DMS153 (cell line): ENCODE results near the gene IFNA2.
A peak's percentile ranks its signal among the peaks of the same experiment; 100 is the strongest.
"Not testable (repeated sequence)": the region's sequence is repeated elsewhere in the genome, so short reads cannot be mapped to it uniquely, and the experiment has no call there.

ENCODE experiments used
- DNase-seq: peaks from one replicate; lab custom pipeline; 2025; lab: John Stamatoyannopoulos, UW

The IFNA2 gene

DNA sequence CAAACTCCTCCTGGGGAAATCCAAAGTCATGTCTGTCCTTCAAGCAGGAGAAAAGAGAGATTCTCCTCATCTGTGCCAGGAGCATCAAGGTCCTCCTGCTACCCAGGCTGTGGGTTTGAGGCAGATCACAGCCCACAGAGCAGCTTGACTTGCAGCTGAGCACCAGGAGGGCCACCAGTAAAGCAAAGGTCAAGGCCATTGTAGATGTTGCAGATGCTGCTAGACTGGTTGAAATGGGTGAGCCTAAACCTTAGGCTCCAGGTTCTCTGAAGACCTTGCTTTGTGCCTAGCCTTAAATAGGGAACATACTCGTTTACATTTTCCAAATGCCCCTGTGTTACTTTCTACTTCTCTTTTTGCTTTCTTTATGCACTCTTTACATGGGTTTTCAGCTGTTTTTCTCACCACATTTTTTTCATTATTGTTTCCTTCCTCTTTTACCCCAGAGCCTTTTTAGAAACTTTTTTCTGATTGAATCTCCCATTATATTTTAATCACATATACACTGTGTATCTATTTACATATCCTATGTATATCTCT lies at the start of gene IFNA2:
IFNA2 (minus strand) TSS at position 268 of the 540 bp plus-strand sequence; CDS start at position 199, 69 bp downstream.
- DNase-seq, result no peak

DNA sequence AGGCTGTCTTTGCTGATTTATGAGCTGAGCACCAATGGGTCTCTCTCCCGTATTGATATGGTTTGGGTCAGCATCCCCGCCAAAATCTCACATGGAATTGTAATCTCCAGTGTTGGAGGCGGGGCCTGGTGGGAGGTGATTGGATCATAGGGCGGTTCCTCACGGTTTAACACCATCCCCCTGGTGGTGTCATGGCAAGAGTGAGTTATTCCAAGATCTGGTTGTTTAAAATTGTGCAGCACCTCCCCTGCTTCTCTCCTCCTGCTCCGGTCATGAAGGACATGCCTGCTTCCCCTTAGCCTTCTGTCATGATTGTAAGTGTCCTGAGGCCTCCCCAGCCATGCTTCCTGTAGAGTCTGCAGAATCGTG lies 49.8 kb upstream of the IFNA2 start:
- DNase-seq, result not testable (repeated sequence)

DNA sequence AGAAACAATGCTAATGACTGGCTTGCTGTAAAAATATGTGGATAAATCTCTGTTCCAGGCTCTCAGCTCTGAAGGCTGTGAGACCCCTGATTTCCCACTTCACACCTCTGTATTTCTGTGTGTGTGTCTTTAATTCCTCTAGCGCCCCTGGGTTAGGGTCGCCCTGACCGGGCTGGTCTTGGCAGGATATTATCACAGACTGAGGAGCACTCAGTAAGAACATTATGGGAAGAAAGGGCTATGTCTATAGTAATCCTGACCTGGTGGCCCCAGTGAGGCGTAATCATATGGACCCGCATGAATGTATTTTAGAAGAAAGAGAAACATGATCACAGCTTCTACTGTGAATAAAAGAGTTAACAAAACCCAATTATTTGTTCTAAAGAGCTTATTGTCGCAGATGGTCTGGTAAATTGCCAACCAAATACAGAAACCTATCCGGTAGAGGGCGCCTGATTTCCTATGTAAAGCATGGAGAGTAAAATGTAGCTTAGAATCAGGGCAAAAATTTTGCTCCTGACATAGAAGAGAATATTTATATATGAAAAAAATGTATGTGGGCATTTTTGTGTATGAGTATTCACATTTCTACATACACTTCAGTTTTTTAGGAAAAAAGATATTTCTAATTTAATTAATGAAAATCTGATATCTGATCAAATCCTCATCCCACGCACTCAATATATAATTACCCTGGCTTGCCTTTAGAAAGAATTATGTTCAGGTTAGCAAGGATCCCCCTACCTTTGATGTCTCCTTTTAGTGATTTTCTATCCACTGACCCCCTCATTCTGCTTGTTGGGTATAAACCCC lies 49.2 kb upstream of the IFNA2 start:
- no peak for DNase-seq

DNA sequence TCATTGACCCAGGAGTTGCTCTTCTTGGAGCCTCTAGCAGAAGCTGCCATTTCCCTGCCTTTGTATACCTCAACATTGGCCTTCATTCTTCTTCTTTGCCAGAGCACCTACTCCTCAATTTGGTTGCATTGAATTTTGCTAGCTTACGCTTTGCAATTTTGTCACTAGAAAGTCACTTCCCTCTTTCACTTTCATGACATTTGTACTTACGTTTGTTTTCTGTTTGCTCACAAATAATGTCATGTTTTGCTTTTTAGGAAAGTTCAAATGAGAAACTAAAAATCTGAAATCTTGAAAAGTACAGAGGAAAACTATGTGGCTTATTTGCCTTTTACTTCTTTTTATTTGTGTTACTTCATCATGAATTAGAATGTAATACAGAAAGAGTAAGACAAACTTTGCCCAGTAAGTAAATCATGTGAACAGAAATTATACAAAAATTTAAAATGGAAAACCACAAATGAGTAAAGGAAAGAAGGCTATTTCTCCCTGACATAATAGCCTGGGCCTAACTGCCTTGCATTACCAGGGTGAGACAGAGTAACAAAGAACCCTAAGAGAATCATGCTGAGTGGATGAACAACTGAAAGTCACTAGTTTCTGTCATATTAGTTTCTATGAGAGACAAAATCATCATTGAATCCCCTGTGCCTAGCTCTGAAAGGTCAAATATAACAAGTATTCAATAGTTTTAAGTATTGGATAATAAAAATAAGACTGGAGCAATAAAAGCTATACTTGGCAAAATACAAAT lies 47.7 kb upstream of the IFNA2 start:
- DNase-seq, result no peak

DNA sequence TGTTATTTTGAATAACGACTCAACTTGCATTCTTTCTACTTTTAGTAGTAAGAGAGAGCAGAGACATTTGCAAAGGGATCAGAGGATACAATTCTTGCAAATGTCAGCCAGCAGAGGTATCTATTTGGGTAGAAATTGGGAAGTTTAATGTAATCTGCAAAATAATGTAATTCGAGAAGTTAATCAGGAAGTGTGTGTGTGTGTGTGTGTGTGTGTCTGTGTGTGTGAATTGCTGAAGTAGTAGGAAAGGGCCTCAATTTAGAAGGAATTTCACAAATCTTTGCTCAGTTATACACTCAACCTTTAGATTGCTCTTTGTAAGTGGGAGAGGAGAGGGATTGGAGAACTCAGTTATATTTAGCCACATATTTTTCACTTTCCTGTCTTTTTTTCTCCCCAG lies 44.0 kb upstream of the IFNA2 start:
- no peak for DNase-seq

- DNase-seq, result no peak
These were observed 43.0 kb upstream of the IFNA2 start for GRCh38 chr9:21428235-21428634.

DNA sequence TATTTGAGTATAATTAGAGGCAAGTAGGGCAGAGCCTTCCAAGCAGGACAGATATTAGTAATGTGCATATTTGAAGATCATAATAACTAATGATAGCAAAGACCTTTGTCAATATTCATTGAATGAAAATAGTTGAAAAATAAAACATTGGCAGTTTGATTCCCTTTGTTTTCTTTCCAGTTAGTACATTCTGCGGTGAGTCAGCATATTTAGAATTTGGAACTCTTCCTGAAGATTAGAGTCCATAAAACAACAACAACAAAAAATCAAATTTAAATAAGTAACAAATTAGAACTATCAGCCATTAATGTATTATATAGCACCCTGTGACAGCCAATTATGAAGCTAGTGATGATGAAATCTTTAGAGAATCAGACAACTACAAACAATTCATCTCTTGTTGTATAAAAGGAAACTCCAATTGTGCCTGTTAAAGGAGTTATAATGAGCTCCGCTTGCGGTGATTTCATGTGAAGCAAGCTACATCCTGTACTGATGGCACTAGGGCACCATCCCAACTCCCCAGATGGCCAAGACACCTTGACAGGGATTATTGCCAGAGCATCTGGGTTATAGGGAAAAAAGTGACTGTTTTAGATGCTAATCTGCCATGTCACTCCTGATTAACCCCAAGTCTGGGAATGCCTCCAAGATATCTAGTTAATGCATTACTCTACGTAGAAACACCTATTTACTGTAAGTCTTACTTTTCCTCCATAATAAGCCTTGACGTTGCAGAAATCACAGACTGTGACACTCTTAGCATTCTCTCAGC lies 30.5 kb upstream of the IFNA2 start:
- DNase-seq, result no peak

DNA sequence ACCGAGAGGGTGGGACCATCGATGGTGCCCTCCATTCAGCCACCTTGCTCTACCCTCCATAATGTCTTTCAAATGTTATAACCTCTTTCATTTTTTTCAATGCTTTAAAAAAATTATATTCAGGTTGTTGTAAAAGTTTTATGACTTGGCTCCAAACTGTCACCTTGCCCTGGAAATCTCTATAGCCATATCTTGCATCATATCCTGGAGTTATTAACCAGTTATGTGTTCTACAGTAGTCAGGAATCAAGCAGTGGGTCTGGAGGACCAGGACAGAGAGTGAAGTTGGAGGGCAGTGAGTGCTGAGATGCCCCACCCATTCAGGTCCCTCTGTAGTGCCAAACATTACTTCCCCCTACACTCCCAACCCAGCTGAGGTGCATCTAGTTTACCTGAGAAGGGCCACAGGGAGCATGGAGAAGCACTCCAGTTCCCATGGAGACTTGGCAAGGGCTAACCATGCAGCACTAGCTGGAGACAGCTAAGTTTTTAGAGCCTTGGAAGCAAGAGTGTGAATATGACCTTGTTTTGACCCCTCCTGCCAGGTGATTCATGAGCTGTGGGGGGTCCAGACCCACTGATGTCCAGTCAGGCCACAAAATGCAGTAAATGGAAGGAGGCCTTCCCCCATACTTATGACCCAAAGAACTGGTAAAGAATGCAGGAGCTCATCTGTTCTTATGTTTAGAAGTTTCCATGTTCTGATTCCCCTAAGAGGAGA lies 29.2 kb upstream of the IFNA2 start:
- DNase-seq, result no peak

DNA sequence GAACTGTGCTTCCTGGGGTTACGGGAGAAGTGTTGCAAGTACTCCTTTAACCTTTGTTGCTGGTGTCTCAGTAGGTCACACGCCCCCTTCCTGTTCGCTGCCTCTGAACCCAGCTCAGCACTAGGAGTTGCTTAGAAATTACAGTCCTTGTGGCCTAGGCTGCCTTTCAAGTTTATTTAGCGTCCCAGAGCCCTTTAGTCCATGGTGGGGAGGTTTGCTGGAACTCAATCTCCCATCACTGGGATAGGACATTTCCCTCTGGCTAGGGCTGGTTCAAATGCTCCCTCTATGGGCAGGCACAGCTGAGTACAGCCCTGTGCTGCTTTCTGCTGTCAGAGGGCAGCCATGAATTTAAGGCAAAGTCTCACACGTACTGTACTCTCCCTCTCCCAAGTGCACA lies 28.4 kb upstream of the IFNA2 start:
- no peak for DNase-seq

DNA sequence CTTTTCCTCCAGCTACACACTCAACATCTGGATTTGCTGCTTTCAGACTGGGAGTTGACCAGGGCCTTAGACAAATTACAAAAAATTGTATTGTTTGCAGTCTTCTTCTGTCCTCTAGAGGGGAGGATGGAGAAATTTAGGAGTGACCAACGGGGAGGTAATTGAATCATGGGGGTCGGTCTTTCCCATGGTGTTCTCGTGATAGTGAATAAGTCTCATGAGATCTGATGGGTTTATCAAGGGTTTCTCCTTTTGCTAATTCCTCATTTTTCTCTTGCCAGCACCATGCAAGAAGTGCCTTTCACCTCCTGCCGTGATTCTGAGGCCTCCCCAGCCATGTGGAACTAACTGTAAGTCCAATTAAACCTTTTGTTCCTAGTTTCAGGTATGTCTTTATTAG lies 28.0 kb upstream of the IFNA2 start:
- no peak for DNase-seq

DNA sequence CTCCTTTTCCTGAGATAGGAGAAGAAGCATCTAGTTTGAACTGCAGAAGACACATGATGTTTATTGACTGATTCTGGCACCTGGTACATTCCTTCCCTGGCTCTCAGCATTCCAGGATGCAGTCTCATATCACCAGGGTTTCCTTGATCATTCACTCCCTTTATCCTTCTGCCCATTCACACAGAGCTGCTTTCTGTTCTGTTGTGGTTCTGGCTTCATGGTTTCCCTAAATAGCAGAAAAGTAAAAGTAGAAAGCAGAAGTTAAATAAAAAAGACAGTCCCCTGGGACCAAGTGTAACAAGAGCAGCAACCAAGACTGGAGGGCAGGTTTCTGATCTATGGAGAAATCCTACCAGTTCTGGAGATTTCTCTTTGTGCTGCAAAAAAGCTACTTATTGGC lies 26.9 kb upstream of the IFNA2 start:
- no peak for DNase-seq

- no peak for DNase-seq
These were observed 23.6 kb upstream of the IFNA2 start, which contains the start of gene IFNA8 for GRCh38 chr9:21408817-21409216. IFNA8 (plus strand) TSS chr9:21409117; CDS start chr9:21409177, 60 bp downstream.

DNA sequence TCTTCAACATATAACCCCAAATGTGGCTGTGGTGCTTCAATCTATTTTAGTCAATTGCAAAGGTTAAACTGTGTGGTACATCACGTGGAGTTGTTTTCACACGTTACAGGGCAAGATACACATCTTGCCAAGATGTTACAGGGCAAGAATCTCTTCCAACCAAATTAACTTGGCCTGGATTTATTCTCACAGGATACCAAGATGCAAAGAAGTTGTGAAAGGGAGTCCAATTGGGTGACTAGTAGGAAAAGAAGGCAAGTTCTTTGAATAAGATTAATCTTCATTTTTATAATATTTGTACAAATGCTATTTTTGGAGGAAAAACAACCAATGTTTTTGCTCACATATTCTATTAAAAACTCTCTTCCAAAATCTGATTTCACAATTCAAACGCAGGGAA lies 18.9 kb upstream of the IFNA2 start:
- DNase-seq, result no peak

GRCh38 chr9:21402386-21403251 lies 17.4 kb upstream of the IFNA2 start:
- no peak for DNase-seq

GRCh38 chr9:21399956-21400355 lies 14.8 kb upstream of the IFNA2 start:
- DNase-seq, result peak; percentile 2

DNA sequence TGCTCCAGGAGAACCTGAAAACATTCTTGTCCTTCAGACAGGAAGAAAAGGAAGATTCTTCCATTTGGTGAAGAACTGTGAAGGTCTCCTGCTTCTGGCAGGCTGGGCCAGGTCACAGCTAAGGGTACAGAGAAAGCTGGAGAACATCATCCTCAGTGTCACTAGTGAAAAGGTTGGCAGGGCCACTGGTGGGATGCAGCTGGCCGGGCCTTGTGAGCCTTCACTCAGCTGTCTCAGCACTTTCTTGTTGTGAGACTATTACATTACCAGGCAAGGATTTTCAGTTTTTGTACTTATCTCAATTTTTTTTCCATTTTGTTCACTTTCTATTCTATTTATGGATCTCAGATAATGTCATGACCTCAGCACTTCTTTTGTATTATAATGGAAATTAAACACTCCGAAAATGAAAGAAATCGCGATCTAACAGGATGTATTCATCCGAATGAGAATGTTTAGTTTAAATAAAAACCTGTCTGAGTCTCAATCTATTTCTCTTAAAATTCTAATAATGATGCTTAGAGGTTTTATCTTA lies 13.8 kb upstream of the IFNA2 start:
- no peak for DNase-seq

DNA sequence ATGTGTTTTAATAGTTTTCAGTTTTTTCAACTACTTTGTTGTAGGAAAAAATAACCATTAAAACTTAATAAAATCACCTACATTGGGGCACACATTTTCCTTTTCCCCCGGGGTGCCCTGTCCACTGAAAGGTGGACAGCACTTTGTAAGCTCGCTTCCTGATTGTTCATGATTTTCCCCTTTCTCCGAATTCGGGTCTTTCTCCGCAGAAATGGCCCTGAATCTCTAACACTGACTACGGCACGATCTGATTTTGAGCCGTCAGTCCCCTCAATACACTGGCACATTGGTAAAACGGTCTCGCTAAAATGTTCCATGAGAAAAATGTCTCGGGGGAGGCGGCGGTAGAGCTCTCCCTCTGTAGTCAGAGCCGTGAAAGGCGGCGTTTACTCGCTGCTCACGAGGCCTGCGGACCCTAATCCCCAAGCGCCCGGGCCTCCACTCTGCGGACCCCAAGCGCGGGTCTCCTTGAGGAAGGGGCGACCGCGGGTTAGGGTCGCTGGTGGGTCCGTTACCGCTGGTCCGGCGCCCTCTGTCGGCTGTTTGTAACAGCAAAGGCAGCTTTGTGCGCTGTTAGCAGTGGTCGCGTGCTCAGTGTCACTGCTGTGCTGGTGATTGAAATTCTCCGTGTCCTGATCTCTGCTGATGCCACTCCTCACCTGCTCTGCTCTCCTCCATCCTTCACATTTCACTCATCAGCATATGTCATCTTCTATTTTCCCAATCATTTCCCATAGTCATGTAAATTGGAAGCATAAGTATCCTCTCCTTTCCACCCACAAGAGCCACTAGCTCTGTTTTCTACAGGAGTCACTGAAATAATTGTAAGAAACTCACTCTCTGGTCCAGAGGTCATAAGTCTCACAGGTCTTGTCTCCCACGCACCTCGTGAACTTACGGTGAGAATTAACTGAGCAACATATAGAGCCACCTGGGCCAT lies 10.8 kb upstream of the IFNA2 start:
- DNase-seq, result peak; percentile 1

GRCh38 chr9:21392270-21392669 lies 7.1 kb upstream of the IFNA2 start:
- peak; percentile 15 for DNase-seq

DNA sequence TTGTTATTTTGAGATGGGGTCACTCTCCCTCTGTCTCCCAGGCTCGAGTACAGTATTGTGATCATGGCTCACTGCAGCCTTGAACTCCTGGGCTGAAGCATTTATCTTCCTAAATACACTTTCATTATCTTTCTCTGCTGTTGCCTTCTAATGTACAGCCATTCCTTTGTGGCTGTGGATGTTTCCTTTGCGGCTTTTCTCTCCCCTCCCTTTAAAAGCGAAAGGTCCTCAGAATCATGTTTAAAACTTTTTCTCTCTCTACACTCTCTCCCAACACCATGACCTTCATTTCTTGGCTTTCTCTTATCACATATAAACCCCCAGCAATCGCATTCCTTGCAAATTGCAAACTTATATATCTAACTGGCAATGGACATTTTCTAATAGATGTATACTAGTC lies 1.6 kb downstream of the IFNA2 start:
- DNase-seq, result no peak
